Stimulated activated CD8-positive, alpha-beta memory T cell treated with anti-CD3 and anti-CD28 coated beads, Interleukin-4, amount 100 ng/mL, for 48 hours (primary cell): ENCODE data around the gene PMEPA1.

Experiments
- DNase-seq: peaks from one replicate; pipeline ENCODE4 v3.0.0-alpha.2; 2020

The PMEPA1 gene

GRCh38 chr20:57672164-57672563 is 37.7 kb downstream of the PMEPA1 start:
- no peak for DNase-seq

- DNase-seq, result no peak
Observed at GRCh38 chr20:57671662-57672061, 38.2 kb downstream of the PMEPA1 start.

- no peak for DNase-seq
Observed at GRCh38 chr20:57671072-57671391, 38.8 kb downstream of the PMEPA1 start.

- DNase-seq, result no peak
Observed at GRCh38 chr20:57670288-57671071, 39.3 kb downstream of the PMEPA1 start.

GRCh38 chr20:57669632-57670031 is 40.2 kb downstream of the PMEPA1 start:
- DNase-seq, result no peak

- DNase-seq, result no peak
Observed at GRCh38 chr20:57667924-57668782, 41.7 kb downstream of the PMEPA1 start.

GRCh38 chr20:57667388-57667787 is 42.4 kb downstream of the PMEPA1 start:
- no peak for DNase-seq

GRCh38 chr20:57666834-57667157 is 43.0 kb downstream of the PMEPA1 start:
- DNase-seq, result no peak

GRCh38 chr20:57666106-57666833 is 43.5 kb downstream of the PMEPA1 start:
- no peak for DNase-seq

- DNase-seq, result no peak
Observed at GRCh38 chr20:57665589-57665971, 44.2 kb downstream of the PMEPA1 start.

GRCh38 chr20:57664924-57665588 is 44.8 kb downstream of the PMEPA1 start:
- no peak for DNase-seq

- no peak for DNase-seq
Observed at GRCh38 chr20:57664476-57664875, 45.3 kb downstream of the PMEPA1 start.

- no peak for DNase-seq
Observed at GRCh38 chr20:57663681-57664451, 45.9 kb downstream of the PMEPA1 start.

GRCh38 chr20:57663241-57663640 is 46.6 kb downstream of the PMEPA1 start:
- DNase-seq, result no peak

- DNase-seq, result no peak
Observed at GRCh38 chr20:57662456-57663240, 47.2 kb downstream of the PMEPA1 start.

GRCh38 chr20:57661746-57662455 is 47.9 kb downstream of the PMEPA1 start:
- no peak for DNase-seq

- peak; percentile 13 for DNase-seq
Observed at GRCh38 chr20:57660922-57661745, 48.7 kb downstream of the PMEPA1 start.

- peak; percentile 4 for DNase-seq
Observed at GRCh38 chr20:57660181-57660921, 49.5 kb downstream of the PMEPA1 start.

- DNase-seq, result peak; percentile 21
Observed at GRCh38 chr20:57659517-57660180, 50.2 kb downstream of the PMEPA1 start.
